Liver (tissue), 3 donors: ENCODE results near the gene PTCH2.

Source experiments
- RAD21 ChIP-seq, 2 donors: IDR thresholded peaks; 2 replicates each; pipeline ENCODE4 v1.6.1; 2016; ENCODE audit warnings: antibody characterized with exemption in 2 of 2, mild to moderate bottlenecking in 2 of 2
- TF ChIP-seq, protein P1 (sequence below): fragments of 150-350 bp; IDR thresholded peaks from 2 replicates; pipeline ENCODE4 v1.5.1; 2017; ENCODE audit warnings: improper control_type of control experiment, low read depth, low read length; ENCODE audit not compliant: missing input control
- donor health status: healthy.
- donor health status: healthy.

DNA sequence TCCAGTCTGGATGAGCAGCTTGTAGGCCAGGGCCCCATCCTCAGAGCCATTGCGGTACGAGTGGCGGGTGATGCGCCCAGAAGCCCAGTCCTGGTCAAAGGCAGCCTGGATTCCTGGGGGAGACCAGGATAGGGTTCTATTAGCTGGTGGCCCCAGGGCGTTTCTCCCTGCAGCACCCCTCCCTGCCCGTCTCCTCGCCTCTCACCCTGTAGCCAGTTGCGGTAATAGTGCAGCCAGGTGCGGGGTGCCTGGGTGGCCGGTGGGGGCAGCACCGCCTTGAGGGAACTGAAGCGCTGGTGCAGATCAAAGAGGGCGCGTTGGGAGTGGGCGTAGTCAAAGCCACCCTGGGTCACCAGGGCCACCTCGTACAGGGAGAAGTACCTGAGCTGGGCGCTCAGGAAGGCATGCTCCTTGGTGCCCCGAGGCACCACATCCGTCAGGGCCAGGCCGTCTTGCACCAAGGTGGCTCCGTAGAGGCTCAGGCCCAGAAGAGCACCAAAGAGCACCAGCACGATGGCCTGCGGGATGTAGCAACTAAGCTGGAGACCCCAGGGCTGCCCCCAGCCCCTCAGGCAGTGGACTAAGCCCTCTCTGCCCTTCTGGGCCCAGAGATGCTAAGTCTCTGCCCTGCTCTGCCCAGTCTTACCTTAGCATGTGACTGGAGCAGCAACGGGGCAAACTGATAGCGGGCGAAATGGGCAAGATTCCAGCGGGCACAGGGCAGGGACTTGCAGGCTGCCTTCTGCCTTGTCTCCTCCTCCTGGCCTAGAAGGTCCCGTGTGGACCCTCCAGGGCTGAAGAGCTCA lies 15.7 kb downstream of the PTCH2 start:
- TF ChIP-seq, protein P1, sequence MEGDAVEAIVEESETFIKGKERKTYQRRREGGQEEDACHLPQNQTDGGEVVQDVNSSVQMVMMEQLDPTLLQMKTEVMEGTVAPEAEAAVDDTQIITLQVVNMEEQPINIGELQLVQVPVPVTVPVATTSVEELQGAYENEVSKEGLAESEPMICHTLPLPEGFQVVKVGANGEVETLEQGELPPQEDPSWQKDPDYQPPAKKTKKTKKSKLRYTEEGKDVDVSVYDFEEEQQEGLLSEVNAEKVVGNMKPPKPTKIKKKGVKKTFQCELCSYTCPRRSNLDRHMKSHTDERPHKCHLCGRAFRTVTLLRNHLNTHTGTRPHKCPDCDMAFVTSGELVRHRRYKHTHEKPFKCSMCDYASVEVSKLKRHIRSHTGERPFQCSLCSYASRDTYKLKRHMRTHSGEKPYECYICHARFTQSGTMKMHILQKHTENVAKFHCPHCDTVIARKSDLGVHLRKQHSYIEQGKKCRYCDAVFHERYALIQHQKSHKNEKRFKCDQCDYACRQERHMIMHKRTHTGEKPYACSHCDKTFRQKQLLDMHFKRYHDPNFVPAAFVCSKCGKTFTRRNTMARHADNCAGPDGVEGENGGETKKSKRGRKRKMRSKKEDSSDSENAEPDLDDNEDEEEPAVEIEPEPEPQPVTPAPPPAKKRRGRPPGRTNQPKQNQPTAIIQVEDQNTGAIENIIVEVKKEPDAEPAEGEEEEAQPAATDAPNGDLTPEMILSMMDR, result no peak
- no peak for TF ChIP-seq RAD21 (IDR thresholded peaks at IDR 0.05)
